WERI-Rb-1 (cell line): ENCODE measurements around the gene TRIM47.
"Not testable (repeated sequence)": the region's sequence is repeated elsewhere in the genome, so short reads cannot be mapped to it uniquely, and the experiment has no call there.

Experiments
- DNase-seq: peaks from one replicate; pipeline ENCODE4 v3.0.0-alpha.2; 2020
- H3K27ac ChIP-seq: fragments of 250-450 bp; sonication (Bioruptor Pico); 2 replicates; pipeline ENCODE4 v1.5.1; 2020; ENCODE audit warnings: mild to moderate bottlenecking, moderate library complexity
- H3K27me3 ChIP-seq: fragments of 250-450 bp; sonication (Bioruptor Pico); 2 replicates; pipeline ENCODE4 v1.5.1; 2021; ENCODE audit warnings: mild to moderate bottlenecking, low read depth, moderate library complexity; ENCODE audit not compliant: insufficient read depth, severe bottlenecking
- H3K36me3 ChIP-seq: fragments of 250-450 bp; sonication (Bioruptor Pico); 2 replicates; pipeline ENCODE4 v1.5.1; 2020; ENCODE audit warnings: mild to moderate bottlenecking, moderate library complexity
- H3K4me3 ChIP-seq: 2 replicates; pipeline ENCODE4 v1.5.1; 2011; ENCODE audit warnings: low read depth, mild to moderate bottlenecking, control low read depth, low read length
- H3K9me3 ChIP-seq: fragments of 250-450 bp; sonication (Bioruptor Pico); 2 replicates; pipeline ENCODE4 v1.5.1; 2021; ENCODE audit warnings: mild to moderate bottlenecking, moderate library complexity; ENCODE audit not compliant: severe bottlenecking
- CTCF ChIP-seq: IDR thresholded peaks from 2 replicates; pipeline ENCODE4 v1.5.1; 2011; ENCODE audit warnings: low read depth, mild to moderate bottlenecking, control low read depth, inconsistent platforms, low read length

The TRIM47 gene

GRCh38 chr17:75869282-75870141 is 8.9 kb downstream of the TRIM47 start:
- no peaks in the 10 kb centered on the region for H3K27me3 ChIP-seq
- H3K4me3 ChIP-seq = no peak overlapping the region
- no peaks in the 10 kb centered on the region for H3K9me3 ChIP-seq
- no peak for TF ChIP-seq CTCF
- no peak for DNase-seq
- H3K27ac ChIP-seq = no peak overlapping the region
- H3K36me3 ChIP-seq = peaks cover 12% of the 10 kb centered on the region

GRCh38 chr17:75868730-75869281 is 9.6 kb downstream of the TRIM47 start:
- not testable (repeated sequence) for DNase-seq, H3K9me3 ChIP-seq, H3K36me3 ChIP-seq, H3K4me3 ChIP-seq, H3K27me3 ChIP-seq, H3K27ac ChIP-seq

GRCh38 chr17:75865404-75866188 is 12.8 kb downstream of the TRIM47 start:
- H3K9me3 ChIP-seq, H3K36me3 ChIP-seq, H3K27me3 ChIP-seq, H3K27ac ChIP-seq, DNase-seq, H3K4me3 ChIP-seq: not testable (repeated sequence)

- not testable (repeated sequence) for H3K4me3 ChIP-seq, DNase-seq, H3K36me3 ChIP-seq, H3K27ac ChIP-seq, H3K9me3 ChIP-seq, H3K27me3 ChIP-seq
These were observed 13.5 kb downstream of the TRIM47 start for GRCh38 chr17:75864887-75865286.

GRCh38 chr17:75864448-75864871 is 13.9 kb downstream of the TRIM47 start:
- H3K9me3 ChIP-seq = no peaks in the 10 kb centered on the region
- H3K36me3 ChIP-seq = no peaks in the 10 kb centered on the region
- H3K27ac ChIP-seq = no peak overlapping the region; the same call in 1 of the 2 replicates
- no peaks in the 10 kb centered on the region for H3K27me3 ChIP-seq
- DNase-seq = no peak
- TF ChIP-seq CTCF = no peak
- no peak overlapping the region for H3K4me3 ChIP-seq

- no peak for DNase-seq
- no peaks in the 10 kb centered on the region for H3K36me3 ChIP-seq
- no peaks in the 10 kb centered on the region for H3K27me3 ChIP-seq
- no peak overlapping the region for H3K27ac ChIP-seq
- H3K9me3 ChIP-seq = no peaks in the 10 kb centered on the region
- no peak for TF ChIP-seq CTCF
- H3K4me3 ChIP-seq = no peak overlapping the region
These were observed 16.5 kb downstream of the TRIM47 start for GRCh38 chr17:75861927-75862317.

- not testable (repeated sequence) for H3K9me3 ChIP-seq, DNase-seq, H3K4me3 ChIP-seq, H3K27me3 ChIP-seq, H3K36me3 ChIP-seq, H3K27ac ChIP-seq
These were observed 19.0 kb downstream of the TRIM47 start for GRCh38 chr17:75859358-75859757.
